KOPT-K1 (cell line): ENCODE data around the gene TMED6.
"Not testable (repeated sequence)": the region's sequence is repeated elsewhere in the genome, so short reads cannot be mapped to it uniquely, and the experiment has no call there.

Source experiments
- H3K27ac ChIP-seq: fragments of 200-600 bp; sonication (generic); 2 replicates; pipeline ENCODE4 v1.5.1; 2016; ENCODE audit warnings: antibody characterized with exemption, mild to moderate bottlenecking, low read depth, low read length; ENCODE audit not compliant: poor library complexity, severe bottlenecking
- H3K36me3 ChIP-seq: fragments of 200-600 bp; sonication (generic); 2 replicates; pipeline ENCODE4 v1.5.1; 2017; ENCODE audit warnings: antibody characterized with exemption, mild to moderate bottlenecking, low read length, moderate library complexity; ENCODE audit not compliant: insufficient read depth
- H3K9me3 ChIP-seq: fragments of 200-600 bp; sonication (generic); 2 replicates; pipeline ENCODE4 v1.5.1; 2017; ENCODE audit warnings: antibody characterized with exemption, low read length, mild to moderate bottlenecking; ENCODE audit not compliant: insufficient read depth, poor library complexity, severe bottlenecking

The TMED6 gene

GRCh38 chr16:69309316-69309715 is 42.3 kb downstream of the TMED6 start:
- Histone ChIP-seq H3K27ac (no peak overlapping the region), H3K9me3 (no peaks in the 10 kb centered on the region), H3K36me3 (peaks cover 14% of the 10 kb centered on the region)

- H3K9me3 ChIP-seq = no peaks in the 10 kb centered on the region
- H3K27ac ChIP-seq = no peak overlapping the region
- no peaks in the 10 kb centered on the region for H3K36me3 ChIP-seq
Observed at GRCh38 chr16:69307856-69308255, 43.7 kb downstream of the TMED6 start.

- Histone ChIP-seq H3K9me3 (no peaks in the 10 kb centered on the region), H3K27ac (no peak overlapping the region), H3K36me3 (no peaks in the 10 kb centered on the region)
Observed at GRCh38 chr16:69307091-69307490, 44.5 kb downstream of the TMED6 start.

GRCh38 chr16:69306031-69306430 is 45.6 kb downstream of the TMED6 start:
- Histone ChIP-seq H3K36me3 (peaks cover 5% of the 10 kb centered on the region; the same call in 1 of the 2 replicates), H3K9me3 (no peaks in the 10 kb centered on the region), H3K27ac (no peak overlapping the region)

- H3K9me3 ChIP-seq = no peaks in the 10 kb centered on the region
- no peak overlapping the region for H3K27ac ChIP-seq
- peaks cover 24% of the 10 kb centered on the region for H3K36me3 ChIP-seq
Observed at GRCh38 chr16:69302301-69302700, 49.3 kb downstream of the TMED6 start.

GRCh38 chr16:69301861-69302260 is 49.7 kb downstream of the TMED6 start:
- Histone ChIP-seq H3K36me3 (peaks cover 24% of the 10 kb centered on the region), H3K9me3 (no peaks in the 10 kb centered on the region), H3K27ac (no peak overlapping the region)

- Histone ChIP-seq H3K27ac (no peak overlapping the region), H3K36me3 (peaks cover 24% of the 10 kb centered on the region)
Observed at GRCh38 chr16:69301187-69301586, 50.4 kb downstream of the TMED6 start.

GRCh38 chr16:69298261-69298660 is 53.3 kb downstream of the TMED6 start:
- H3K36me3 ChIP-seq = peaks cover 24% of the 10 kb centered on the region
- no peaks in the 10 kb centered on the region for H3K9me3 ChIP-seq
- H3K27ac ChIP-seq = no peak overlapping the region

More at GRCh38 chr16:69301187-69301586, 50.4 kb downstream of the TMED6 start:
- no peaks in the 10 kb centered on the region for H3K9me3 ChIP-seq

GRCh38 chr16:69296771-69297170 is 54.8 kb downstream of the TMED6 start:
- H3K36me3 ChIP-seq = peaks cover 24% of the 10 kb centered on the region
- H3K27ac ChIP-seq, H3K9me3 ChIP-seq: not testable (repeated sequence)

- no peaks in the 10 kb centered on the region for H3K36me3 ChIP-seq
- H3K27ac ChIP-seq = no peak overlapping the region
Observed at GRCh38 chr16:69294051-69294450, 57.5 kb downstream of the TMED6 start.

GRCh38 chr16:69293401-69293800 is 58.2 kb downstream of the TMED6 start:
- Histone ChIP-seq H3K36me3 (no peaks in the 10 kb centered on the region), H3K9me3 (no peaks in the 10 kb centered on the region), H3K27ac (no peak overlapping the region)

More at GRCh38 chr16:69294051-69294450, 57.5 kb downstream of the TMED6 start:
- H3K9me3 ChIP-seq = no peaks in the 10 kb centered on the region
